H9 (cell line): ENCODE measurements around the gene WDR12. TPM values are rescaled to one million over a fixed set of nuclear protein-coding genes. Genes with fewer than 3 reads are reported as not detected.

Source experiments
- DNase-seq: peaks from one replicate; pipeline ENCODE4 v3.0.0-alpha.2; 2017
- H2AFZ ChIP-seq: one replicate; pipeline ENCODE4 v1.6.1; 2013; ENCODE audit warnings: mild to moderate bottlenecking, low read length, control low read depth, moderate library complexity
- H2AK5ac ChIP-seq: 2 replicates; pipeline ENCODE4 v1.6.1; 2013; ENCODE audit warnings: low read length, control low read depth, mixed read lengths; ENCODE audit not compliant: insufficient read length
- H2BK120ac ChIP-seq: one replicate; pipeline ENCODE4 v1.6.1; 2013; ENCODE audit warnings: low read depth, mild to moderate bottlenecking, low read length, control low read depth, inconsistent platforms; ENCODE audit not compliant: poor library complexity, severe bottlenecking
- H2BK12ac ChIP-seq: 2 replicates; pipeline ENCODE4 v1.6.1; 2013; ENCODE audit warnings: low read length, control low read depth, mixed read lengths, low read depth; ENCODE audit not compliant: insufficient read length
- H2BK15ac ChIP-seq: 2 replicates; pipeline ENCODE4 v1.6.1; 2013; ENCODE audit warnings: low read depth, low read length, control low read depth
- H2BK20ac ChIP-seq: one replicate; pipeline ENCODE4 v1.6.1; 2013; ENCODE audit warnings: low read depth, mild to moderate bottlenecking, low read length, control low read depth, inconsistent platforms; ENCODE audit not compliant: poor library complexity, severe bottlenecking
- H2BK5ac ChIP-seq: 2 replicates; pipeline ENCODE4 v1.6.1; 2013; ENCODE audit warnings: low read length, control low read depth, mixed read lengths; ENCODE audit not compliant: insufficient read length
- H3K14ac ChIP-seq: 2 replicates; pipeline ENCODE4 v1.6.1; 2013; ENCODE audit warnings: low read length, control low read depth; ENCODE audit not compliant: insufficient read depth
- H3K18ac ChIP-seq: 2 replicates; pipeline ENCODE4 v1.6.1; 2013; ENCODE audit warnings: low read depth, mild to moderate bottlenecking, mixed read lengths, low read length, control low read depth; ENCODE audit not compliant: insufficient read length
- H3K23ac ChIP-seq: 2 replicates; pipeline ENCODE4 v1.6.1; 2013; ENCODE audit warnings: low read length, control low read depth, mixed read lengths, low read depth; ENCODE audit not compliant: insufficient read length
- H3K23me2 ChIP-seq: 2 replicates; pipeline ENCODE4 v1.6.1; 2013; ENCODE audit warnings: low read depth, mild to moderate bottlenecking, mixed read lengths, low read length, control low read depth; ENCODE audit not compliant: insufficient read length, poor library complexity, severe bottlenecking
- H3K27ac ChIP-seq: 2 replicates; pipeline ENCODE4 v1.5.1; 2013; ENCODE audit warnings: low read length, control low read depth, mixed read lengths, low read depth; ENCODE audit not compliant: insufficient read length
- H3K27me3 ChIP-seq: 2 replicates; pipeline ENCODE4 v1.6.1; 2013; ENCODE audit warnings: low read length, control low read depth, inconsistent platforms; ENCODE audit not compliant: insufficient read depth
- H3K4ac ChIP-seq: 2 replicates; pipeline ENCODE4 v1.6.1; 2013; ENCODE audit warnings: low read depth, mild to moderate bottlenecking, control low read depth, inconsistent platforms, low read length, moderate library complexity
- H3K4me1 ChIP-seq: 2 replicates; pipeline ENCODE4 v1.6.1; 2013; ENCODE audit warnings: low read length, control low read depth, inconsistent platforms; ENCODE audit not compliant: insufficient read depth
- H3K4me2 ChIP-seq: 2 replicates; pipeline ENCODE4 v1.6.1; 2013; ENCODE audit warnings: low read length, control low read depth, mixed read lengths; ENCODE audit not compliant: insufficient read length, insufficient read depth
- H3K56ac ChIP-seq: 2 replicates; pipeline ENCODE4 v1.6.1; 2013; ENCODE audit warnings: low read depth, mild to moderate bottlenecking, mixed read lengths, low read length, control low read depth; ENCODE audit not compliant: insufficient read length
- H3K79me1 ChIP-seq: 2 replicates; pipeline ENCODE4 v1.6.1; 2013; ENCODE audit warnings: low read depth, mild to moderate bottlenecking, moderate library complexity, low read length, control low read depth, inconsistent platforms; ENCODE audit not compliant: insufficient read depth, poor library complexity, severe bottlenecking
- H3K79me2 ChIP-seq: 2 replicates; pipeline ENCODE4 v1.6.1; 2013; ENCODE audit warnings: low read length, control low read depth, inconsistent platforms; ENCODE audit not compliant: insufficient read depth
- H3K9ac ChIP-seq: 2 replicates; pipeline ENCODE4 v1.6.1; 2013; ENCODE audit warnings: low read length, control low read depth, mixed read lengths; ENCODE audit not compliant: insufficient read length; ENCODE audit errors: extremely low read depth
- H3K9me3 ChIP-seq: one replicate; pipeline ENCODE4 v1.6.1; 2013; ENCODE audit warnings: low read depth, low read length, inconsistent platforms; ENCODE audit not compliant: control insufficient read depth
- H3T11ph ChIP-seq: one replicate; pipeline ENCODE4 v1.6.1; 2013; ENCODE audit warnings: mild to moderate bottlenecking, low read length, control low read depth, inconsistent platforms
- H4K20me1 ChIP-seq: one replicate; pipeline ENCODE4 v1.6.1; 2013; ENCODE audit not compliant: control insufficient read depth, insufficient read length, insufficient read depth
- H4K5ac ChIP-seq: 2 replicates; pipeline ENCODE4 v1.6.1; 2013; ENCODE audit warnings: low read depth, mild to moderate bottlenecking, mixed read lengths, low read length, control low read depth; ENCODE audit not compliant: insufficient read length
- H4K8ac ChIP-seq: replicated peaks from 2 replicates; pipeline ENCODE4 v1.6.1; 2013; ENCODE audit warnings: low read length, control low read depth, mixed read lengths, low read depth; ENCODE audit not compliant: insufficient read length
- H4K91ac ChIP-seq: 2 replicates; pipeline ENCODE4 v1.6.1; 2013; ENCODE audit warnings: low read depth, mild to moderate bottlenecking, moderate library complexity, mixed read lengths, low read length, control low read depth; ENCODE audit not compliant: insufficient read length
- H3K27ac Mint-ChIP-seq, 3 experiments: 2 replicates in 2 of 3; 3 replicates in 1 of 3; pipeline ENCODE4 v1.8.0; 2020 to 2021; ENCODE audit warnings: mixed read lengths in 3 of 3, mild to moderate bottlenecking in 1 of 3, moderate library complexity in 1 of 3
- H3K27me3 Mint-ChIP-seq: 2 replicates; pipeline ENCODE4 v1.8.0; 2021; ENCODE audit warnings: low read depth, mild to moderate bottlenecking, moderate library complexity, mixed read lengths
- H3K36me3 Mint-ChIP-seq, 3 experiments: 2 replicates in 2 of 3; 3 replicates in 1 of 3; pipeline ENCODE4 v1.8.0; 2020 to 2021; ENCODE audit warnings: low read depth in 3 of 3, mixed read lengths in 3 of 3; ENCODE audit not compliant: insufficient read depth in 1 of 3
- H3K4me1 Mint-ChIP-seq, 2 experiments: 2 replicates each; pipeline ENCODE4 v1.8.0; 2020; ENCODE audit warnings: mixed read lengths in 2 of 2
- H3K4me3 Mint-ChIP-seq, 2 experiments: 2 replicates in 1 of 2; 3 replicates in 1 of 2; pipeline ENCODE4 v1.8.0; 2020 to 2021; ENCODE audit warnings: mild to moderate bottlenecking in 2 of 2, mixed read lengths in 2 of 2, moderate library complexity in 1 of 2
- H3K9me3 Mint-ChIP-seq, 2 experiments: 2 replicates in 1 of 2; 3 replicates in 1 of 2; pipeline ENCODE4 v1.8.0; 2020; ENCODE audit warnings: mild to moderate bottlenecking in 2 of 2, mixed read lengths in 2 of 2, moderate library complexity in 1 of 2
- CTCF ChIP-seq: fragments of 200-600 bp; sonication (generic); conservative IDR thresholded peaks from 3 replicates; pipeline ENCODE4 v1.8.0; 2021; ENCODE audit warnings: antibody characterized with exemption, mild to moderate bottlenecking
- WGBS: extraction: QIAGEN DNeasy Blood & Tissue Kit; methylation state at CpG from one replicate; pipeline ENCODE4 v1.1.7; 2013; ENCODE audit warnings: missing lambda C conversion rate, low lambda C conversion rate, mixed read lengths; ENCODE audit not compliant: insufficient read length; ENCODE audit errors: extremely low coverage; 5-methylcytosine and 5-hydroxymethylcytosine counted together
- total RNA-seq: library from RNA; stranded (reverse); gene quantifications from 2 replicates; pipeline ENCODE4 v1.2.1, GENCODE V29; 2021

WDR12 gene
- total RNA-seq, 1 experiment from 2014 or later, result 129 TPM

GRCh38 chr2:202885190-202885589, 26.3 kb downstream of the WDR12 start:
- H3K4me2 ChIP-seq, result no peak overlapping the region
- Mint-ChIP-seq H3K9me3 (no peaks in the 10 kb centered on the region), H3K36me3 (peaks cover 48 to 82% (median 72%) of the 10 kb centered on the region in 3 experiments), H3K4me3 (no peak overlapping the region), H3K27me3 (no peaks in the 10 kb centered on the region), H3K4me1 (no peaks in the 10 kb centered on the region), H3K27ac (no peak overlapping the region; a peak in 1 of 7 replicates)
- H4K91ac ChIP-seq, result no peak overlapping the region
- no peak for DNase-seq
- no peak overlapping the region for H3K4ac ChIP-seq
- H3T11ph ChIP-seq, result no peak overlapping the region
- no peak overlapping the region for H3K18ac ChIP-seq
- no peak overlapping the region for H4K5ac ChIP-seq
- H3K9ac ChIP-seq, result no peak overlapping the region
- H4K8ac ChIP-seq, result no peak overlapping the region
- no peak overlapping the region for H2BK12ac ChIP-seq
- H4K20me1 ChIP-seq, result no peaks in the 10 kb centered on the region
- H3K27me3 ChIP-seq, result no peaks in the 10 kb centered on the region
- no peaks in the 10 kb centered on the region for H3K4me1 ChIP-seq
- peaks cover 2% of the 10 kb centered on the region for H3K23me2 ChIP-seq
- no peak overlapping the region for H3K27ac ChIP-seq
- H3K9me3 ChIP-seq, result no peaks in the 10 kb centered on the region
- no peak overlapping the region for H2AK5ac ChIP-seq
- H2AFZ ChIP-seq, result no peak overlapping the region
- no CpG with 5 or more reads among the region's 7 CpGs for WGBS
- no peak for TF ChIP-seq CTCF
- no peak overlapping the region for H3K23ac ChIP-seq
- H2BK15ac ChIP-seq, result no peak overlapping the region
- no peak overlapping the region for H2BK5ac ChIP-seq
- H3K79me2 ChIP-seq, result no peaks in the 10 kb centered on the region
- no peak overlapping the region for H2BK120ac ChIP-seq
- no peak overlapping the region for H3K56ac ChIP-seq
- H3K14ac ChIP-seq, result no peak overlapping the region
- H2BK20ac ChIP-seq, result no peak overlapping the region
- no peaks in the 10 kb centered on the region for H3K79me1 ChIP-seq
